GM19397 (cell line): Measurements from ENCODE around the gene NOTCH4.

Experiments used
- ATAC-seq: cut with Tn5 transposase; IDR thresholded peaks from one replicate; pipeline ENCODE4 v1.9.1; 2021; ENCODE audit warnings: mild to moderate bottlenecking, moderate library complexity; ENCODE audit not compliant: unreplicated experiment

Gene NOTCH4

DNA sequence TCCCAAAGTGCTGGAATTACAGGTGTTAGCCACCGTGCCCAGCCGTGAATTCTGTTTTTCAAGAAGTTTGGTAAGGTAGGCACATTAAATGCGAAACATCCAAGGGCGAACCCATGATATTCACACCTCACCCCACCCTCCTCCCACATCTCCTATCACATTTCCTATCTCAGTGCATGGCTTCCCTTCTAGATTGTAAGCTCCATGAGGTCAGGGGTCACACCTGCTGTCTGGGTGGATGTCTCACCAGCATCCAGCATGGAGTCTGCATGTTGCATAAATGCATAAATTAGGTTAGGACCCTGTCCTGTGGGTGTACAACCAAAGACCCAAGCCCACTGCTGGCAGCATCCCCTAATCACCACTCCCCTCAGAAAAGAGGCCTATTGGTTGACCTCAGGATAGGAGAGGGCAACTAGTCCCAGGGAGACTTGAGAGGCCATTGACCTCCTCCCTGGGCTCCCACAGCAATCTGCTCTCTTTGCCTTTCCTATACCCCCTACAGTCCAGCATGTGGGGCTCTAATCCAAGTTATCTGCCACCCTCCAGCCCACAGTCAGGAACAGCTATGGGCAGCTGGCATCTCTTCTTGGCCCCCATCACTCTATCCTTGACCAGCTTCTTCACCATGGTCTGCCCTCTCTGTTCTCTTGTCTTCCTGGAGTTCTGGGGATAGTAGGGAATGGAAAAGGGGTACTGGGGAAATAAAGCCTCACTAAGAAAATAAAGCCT, 76.3 kb downstream of the NOTCH4 start:
- ATAC-seq: no peak

DNA sequence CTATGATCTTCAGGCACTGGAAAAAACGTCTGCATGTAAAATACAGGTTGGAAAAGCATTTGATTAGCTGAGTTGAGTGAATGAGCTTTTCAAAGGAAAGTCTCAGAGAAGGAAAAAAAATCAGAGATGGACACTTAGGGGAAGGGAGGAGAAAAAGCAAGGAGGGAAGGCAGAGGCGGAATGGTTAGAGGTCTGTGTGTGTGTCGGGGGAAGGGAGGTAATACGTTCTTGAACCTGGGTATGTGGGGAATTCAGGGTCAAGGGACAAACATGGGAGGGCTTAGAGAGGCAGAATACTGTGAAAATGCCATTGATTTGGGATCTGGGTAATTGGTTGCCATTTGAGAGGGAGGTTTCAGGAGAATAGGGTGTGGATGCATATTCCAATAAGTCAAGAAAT, 77.2 kb downstream of the NOTCH4 start:
- no peak for ATAC-seq

- no peak for ATAC-seq
Observed at GRCh38 chr6:32146287-32146686, 77.6 kb downstream of the NOTCH4 start.
